K562 (cell line): ENCODE measurements around the gene SMAD7. TPM values are rescaled to one million over a fixed set of nuclear protein-coding genes. Genes with fewer than 3 reads are reported as not detected.

Source experiments
- ATAC-seq: fragments of 200-7000 bp; cut with Tn5 transposase; 3 replicates; pipeline ENCODE4 v1.9.1; 2020; ENCODE audit warnings: moderate library complexity
- BruUV-seq: library from RNA; stranded (reverse); fragments of 400-500 nt; replicated peaks from 2 replicates; lab custom pipeline; 2021; lab: Mats Ljungman, UMichigan
- CTCF ChIA-PET: fragments of 300-600 bp; formaldehyde crosslinking; extraction: SDS; loops from one replicate; lab custom pipeline; 2021; ENCODE audit warnings: low intra/inter-chr PET ratio; lab: Yijun Ruan, JAX
- POLR2A ChIA-PET: fragments of 300-600, 350-650 bp; sonication (Branson Sonifier 250); formaldehyde crosslinking; extraction: SDS; loops from one replicate; lab custom pipeline; 2021; ENCODE audit warnings: antibody characterized with exemption, inconsistent platforms; lab: Yijun Ruan, JAX
- DNase-seq, 4 experiments: peaks; one replicate each; pipeline versions ENCODE4 v3.0.0 to v3.0.0-alpha.2; 2011 to 2018; ENCODE audit warnings: low spot score in 3 of 4, mixed read lengths in 3 of 4; ENCODE audit errors: extremely low read depth in 1 of 4
- FAIRE-seq: peaks from 2 replicates; lab custom pipeline; 2011; peaks lifted over from hg19 to GRCh38; lab: Jason Lieb, UNC
- H2AFZ ChIP-seq: 2 replicates; pipeline ENCODE4 v1.6.0; 2011; ENCODE audit warnings: low read depth, low read length, control low read depth, inconsistent platforms
- H3K27ac ChIP-seq: fragments of 200-600 bp; 3 replicates; pipeline ENCODE4 v1.8.0; 2011; ENCODE audit warnings: low read depth, mild to moderate bottlenecking, control low read depth, inconsistent platforms, low read length, moderate library complexity, mixed read lengths; ENCODE audit errors: extremely low read depth
- H3K27me3 ChIP-seq, 2 experiments: fragments of 300-600 bp in 1 of 2; 2 replicates in 1 of 2; 3 replicates in 1 of 2; pipeline versions ENCODE4 v1.6.0 to v1.8.0; 2011; ENCODE audit warnings: inconsistent platforms in 2 of 2, low read length in 2 of 2, mild to moderate bottlenecking in 1 of 2, mixed read lengths in 1 of 2, moderate library complexity in 1 of 2; ENCODE audit not compliant: control insufficient read depth in 2 of 2, insufficient read depth in 2 of 2
- H3K36me3 ChIP-seq: fragments of 300-600 bp; 3 replicates; pipeline ENCODE4 v1.8.0; 2011; ENCODE audit warnings: mild to moderate bottlenecking, low read length, inconsistent platforms; ENCODE audit not compliant: control insufficient read depth, insufficient read depth
- H3K4me1 ChIP-seq, 2 experiments: fragments of 200-600 bp in 1 of 2; replicated peaks in 1 of 2; 2 replicates in 1 of 2; 3 replicates in 1 of 2; pipeline versions ENCODE4 v1.5.1 to v1.8.0; 2011; ENCODE audit warnings: inconsistent platforms in 2 of 2, low read length in 2 of 2, mild to moderate bottlenecking in 1 of 2, mixed read lengths in 1 of 2, moderate library complexity in 1 of 2; ENCODE audit not compliant: control insufficient read depth in 2 of 2, insufficient read depth in 2 of 2
- H3K4me2 ChIP-seq: 2 replicates; pipeline ENCODE4 v1.6.1; 2011; ENCODE audit warnings: low read length, control low read depth, inconsistent platforms, mixed read lengths; ENCODE audit not compliant: insufficient read depth
- H3K4me3 ChIP-seq: fragments of 200-600 bp; sonication (generic), shearing (Covaris generic); 2 replicates; pipeline ENCODE4 v1.5.1; 2016; ENCODE audit warnings: control low read depth, inconsistent platforms
- H3K79me2 ChIP-seq: fragments of 200-600 bp; 3 replicates; pipeline ENCODE4 v1.8.0; 2011; ENCODE audit warnings: low read length, inconsistent platforms; ENCODE audit not compliant: control insufficient read depth, insufficient read depth
- H3K9ac ChIP-seq, 2 experiments: 2 replicates each; pipeline versions ENCODE4 v1.6.0 to v1.6.1; 2011; ENCODE audit warnings: low read depth in 2 of 2, low read length in 2 of 2, control low read depth in 1 of 2, inconsistent platforms in 1 of 2, mild to moderate bottlenecking in 1 of 2, mixed read lengths in 1 of 2; ENCODE audit not compliant: insufficient read depth in 1 of 2
- H3K9me1 ChIP-seq: one replicate; pipeline ENCODE4 v1.6.0; 2011; ENCODE audit warnings: inconsistent platforms, mild to moderate bottlenecking, low read length, moderate library complexity; ENCODE audit not compliant: control insufficient read depth, insufficient read depth
- H3K9me3 ChIP-seq: replicated peaks from 2 replicates; pipeline ENCODE4 v1.5.1; 2011; ENCODE audit warnings: low read depth, low read length, inconsistent platforms; ENCODE audit not compliant: control insufficient read depth, insufficient read depth
- H4K20me1 ChIP-seq: replicated peaks from 2 replicates; pipeline ENCODE4 v1.6.1; 2011; ENCODE audit warnings: low read length, inconsistent platforms, mixed read lengths; ENCODE audit not compliant: control insufficient read depth, insufficient read depth
- NCOA1 ChIP-seq: fragments of 450-650 bp; IDR thresholded peaks from 2 replicates; pipeline ENCODE4 v1.6.1; 2016; ENCODE audit warnings: low read depth
- NFATC3 ChIP-seq: fragments of 450-650 bp; IDR thresholded peaks from 2 replicates; pipeline ENCODE4 v1.6.1; 2017; ENCODE audit warnings: mild to moderate bottlenecking
- RBM25 ChIP-seq: fragments of 200-400 bp; formaldehyde crosslinking; IDR thresholded peaks from 2 replicates; pipeline ENCODE4 v1.6.1; 2018; ENCODE audit warnings: low read length, low read depth, moderate library complexity; ENCODE audit not compliant: severe bottlenecking
- whole genome bisulfite sequencing: fragments of 100-300 bp; shearing (Covaris generic); methylation state at CpG from one replicate; pipeline ENCODE4 v1.1.6; 2016; ENCODE audit warnings: low coverage, mixed read lengths; ENCODE audit not compliant: insufficient coverage; ENCODE audit errors: missing lambda C conversion rate; 5-methylcytosine and 5-hydroxymethylcytosine counted together
- in situ Hi-C: fragments of 300-500 bp; cut with MboI; formaldehyde crosslinking; loops from 4 replicates; pipeline ENCODE4 v1.15.0; 2018; ENCODE audit warnings: inconsistent platforms, mixed read lengths
- intact Hi-C: fragments of 100-400 bp; cut with micrococcal nuclease; formaldehyde crosslinking; loops from 2 replicates; pipeline ENCODE4 v1.14.2; 2022
- polyA plus RNA-seq, 8 experiments: library from polyadenylated mRNA; depleted of rRNA in 4 of 8; stranded (reverse) in 5 of 8; unstranded in 3 of 8; fragments of >200 nt; fragmentation: Nextera tagmentation in 2 of 8; fragmentation: Illumina TruSeq in 1 of 8; extraction: Ambion mirVana in 2 of 8; extraction: Trizol in 1 of 8; gene quantifications; 2 replicates each; pipeline versions ENCODE4 v1.2.1 to v1.2.3, GENCODE V29; 2011 to 2014; ENCODE audit warnings: inconsistent platforms in 1 of 8, missing spikeins in 1 of 8
- total RNA-seq, 7 experiments: library from RNA; depleted of rRNA in 6 of 7; stranded (reverse); fragments of >200 nt in 6 of 7; fragmentation: Illumina TruSeq in 2 of 7; extraction: Trizol in 2 of 7; gene quantifications; 2 replicates each; pipeline versions ENCODE4 v1.2.1 to v1.2.3, GENCODE V29; 2011 to 2021; ENCODE audit warnings: low replicate concordance in 1 of 7

SMAD7 gene
- total and polyA plus RNA-seq, 9 of the 15 experiments (the other 6 are each of a cell fraction or from before 2014, with no cell fraction given) = 0.13 to 3.0 (median 1.6) TPM

DNA sequence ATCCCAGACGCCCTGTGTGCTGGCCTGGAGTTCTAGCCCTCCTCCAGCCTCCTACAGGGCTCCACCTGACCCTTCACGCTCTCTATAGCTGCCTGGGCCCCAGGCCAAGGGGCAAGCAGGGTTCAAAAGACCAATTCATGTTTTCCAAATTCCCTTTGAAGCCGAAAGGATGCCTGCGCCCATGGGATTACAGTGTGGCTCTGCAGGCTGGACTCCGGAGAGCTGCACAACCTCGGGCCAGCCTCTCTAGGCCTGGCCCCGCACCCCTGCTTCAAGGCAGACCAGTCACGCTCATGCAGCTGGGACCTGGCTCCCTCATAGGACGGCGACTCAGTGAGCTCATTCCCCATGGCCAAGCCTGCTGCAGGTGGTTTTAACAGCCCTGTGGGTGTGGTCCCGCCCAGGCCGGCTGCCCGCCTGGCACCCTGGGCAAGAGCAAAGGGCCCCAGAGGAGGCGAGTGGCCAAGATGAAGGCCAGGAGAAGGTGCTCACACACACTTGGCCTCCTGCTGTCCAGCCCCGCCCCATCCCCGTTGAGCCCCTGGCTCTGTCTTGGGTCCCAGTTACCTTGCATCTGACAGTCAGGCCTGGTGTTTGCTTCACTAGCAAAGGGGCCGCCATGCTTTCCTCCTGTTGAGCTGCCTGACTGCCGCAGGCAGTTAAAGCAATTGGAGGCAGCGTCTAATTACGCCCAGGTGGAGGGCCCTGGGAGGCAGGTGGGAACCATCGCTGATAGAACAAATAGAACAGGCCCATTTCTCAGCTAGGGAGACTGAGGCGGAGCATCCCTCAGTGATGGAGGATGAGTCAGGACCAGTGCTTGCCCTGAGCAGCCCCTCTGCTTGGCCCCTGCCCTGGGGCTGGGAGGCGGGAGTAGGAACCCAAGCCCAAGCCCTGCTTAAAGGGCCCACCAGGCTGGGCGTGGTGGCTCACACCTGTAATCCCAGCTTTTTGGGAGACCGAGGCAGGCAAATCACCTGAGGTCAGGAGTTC, 56.9 kb downstream of the SMAD7 start:
- peak overlapping the region; percentile 3; the same call in 1 of the 2 replicates for H2AFZ ChIP-seq
- ChIA-PET CTCF (no interaction called here), POLR2A (no interaction called here)
- no peak overlapping the region for H3K4me3 ChIP-seq
- H4K20me1 ChIP-seq = 0 out of 2 replicates have a peak, but pooled peaks cover 3% of the 10 kb centered on the region
- H3K9ac ChIP-seq = peak overlapping the region in 1 of 2 experiments; percentile 7; a peak in 1 of 4 replicates
- H3K27ac ChIP-seq = no peak overlapping the region
- H3K9me1 ChIP-seq = no peaks in the 10 kb centered on the region
- in situ Hi-C loops (no loop called here), intact Hi-C loops (loop anchor here (10.0 kb wide), 1 partner anchor 109 kb away; no protein-coding TSS in a partner anchor)
- H3K9me3 ChIP-seq = no peaks in the 10 kb centered on the region
- H3K36me3 ChIP-seq = no peaks in the 10 kb centered on the region
- no peaks in the 10 kb centered on the region for H3K27me3 ChIP-seq
- H3K79me2 ChIP-seq = no peaks in the 10 kb centered on the region
- ATAC-seq (no peak), DNase-seq (no peak), FAIRE-seq (no peak)
- H3K4me2 ChIP-seq = no peak overlapping the region
- WGBS = 72% methylated on average over 22 of the region's 25 CpGs
- TF ChIP-seq RBM25 = peak; percentile 7
- no peak for TF ChIP-seq NCOA1
- no peak for TF ChIP-seq NFATC3
- TF ChIP-seq, all 486 proteins: peak for 1
- BruUV-seq = no TSS peak
- H3K4me1 ChIP-seq = peaks cover 12 to 35% of the 10 kb centered on the region in 2 experiments
